Vagina (tissue), 2 donors: ENCODE data around the gene LCLAT1.

Experiments
- CTCF ChIP-seq, 3 experiments: fragments of 450-650 bp in 2 of 3; fragments of 200-600 bp in 1 of 3; sonication (generic) in 1 of 3; IDR thresholded peaks; one replicate each; pipeline ENCODE4 v1.5.1; 2017 to 2019; ENCODE audit warnings: antibody characterized with exemption in 3 of 3, mild to moderate bottlenecking in 2 of 3, moderate library complexity in 2 of 3
- POLR2A ChIP-seq, 2 donors: fragments of 450-650 bp; IDR thresholded peaks; one replicate each; pipeline ENCODE4 v1.6.1; 2017; ENCODE audit warnings: antibody characterized with exemption in 2 of 2, mild to moderate bottlenecking in 2 of 2, moderate library complexity in 2 of 2
- POLR2AphosphoS5 ChIP-seq, 2 donors: sonication (generic); formaldehyde crosslinking; IDR thresholded peaks; one replicate each; pipeline ENCODE4 v1.9.0; 2017; ENCODE audit warnings: antibody characterized with exemption in 2 of 2, mild to moderate bottlenecking in 2 of 2, low read depth in 1 of 2; ENCODE audit not compliant: insufficient read depth in 1 of 2

DNA sequence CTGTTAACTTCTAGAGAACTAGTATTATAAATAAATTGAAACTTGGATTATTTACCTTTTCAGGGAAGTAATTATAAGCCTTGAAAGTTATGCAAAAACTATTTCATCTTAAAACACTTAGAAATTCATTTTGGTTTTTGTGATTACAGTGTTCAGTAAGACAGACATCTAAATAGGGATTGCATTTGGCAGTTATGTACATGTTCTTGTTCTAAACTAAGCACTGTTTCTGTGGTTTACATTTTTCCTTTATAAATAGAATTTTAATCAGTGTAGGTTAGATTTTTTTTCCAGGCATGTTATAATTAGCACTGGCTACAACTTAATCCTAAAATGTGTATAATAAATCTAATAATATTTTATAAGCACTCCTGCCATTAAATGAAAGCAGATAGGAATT lies 35.0 kb downstream of the LCLAT1 start:
- no peak for TF ChIP-seq CTCF (IDR thresholded peaks at IDR 0.05)
- no peak for TF ChIP-seq POLR2A (IDR thresholded peaks at IDR 0.05)
- no peak for TF ChIP-seq POLR2AphosphoS5 (IDR thresholded peaks at IDR 0.05; ENCODE audit: insufficient read depth in 1 of 2, low read depth in 1 of 2)
